AG09309 (cell line): ENCODE data around the gene EVI2B.

Source experiments
- DNase-seq: peaks from one replicate; pipeline ENCODE4 v3.0.0-alpha.2; 2010; ENCODE audit warnings: low read depth
- H3K4me3 ChIP-seq: 2 replicates; pipeline ENCODE4 v1.5.1; 2011; ENCODE audit warnings: mild to moderate bottlenecking, low read depth, low read length, moderate library complexity; ENCODE audit not compliant: control insufficient read depth
- TF ChIP-seq, protein P1 (sequence below): IDR thresholded peaks from 2 replicates; pipeline ENCODE4 v1.5.1; 2011; ENCODE audit warnings: mild to moderate bottlenecking, low read depth, low read length, inconsistent platforms; ENCODE audit not compliant: insufficient read depth, control insufficient read depth; ENCODE audit errors: missing control alignments

EVI2B gene

DNA sequence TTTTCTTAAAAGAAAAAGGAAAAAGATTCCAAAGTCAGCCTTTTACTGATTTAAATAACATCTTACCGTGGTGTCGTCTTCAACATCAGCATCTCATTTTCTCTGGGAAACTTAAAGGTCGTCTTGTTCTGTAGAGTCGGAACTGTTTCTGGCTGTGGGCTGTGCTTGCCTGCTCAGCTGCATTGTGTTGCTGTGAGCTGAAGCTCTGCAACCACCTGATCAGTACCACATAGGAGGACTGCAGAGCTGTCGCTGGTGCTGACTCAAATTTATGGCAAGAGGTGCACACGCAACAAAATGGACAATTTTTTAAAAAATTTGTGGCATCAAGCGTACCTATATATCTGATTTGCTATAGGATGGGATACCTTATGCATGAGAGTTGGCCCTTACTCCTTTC is 16.8 kb downstream of the EVI2B start, which contains the start of gene OMG:
OMG (minus strand) TSS at position 150 of the 400 bp plus-strand sequence. CDS start 908 bp downstream, outside the sequence.
- TF ChIP-seq, protein P1, sequence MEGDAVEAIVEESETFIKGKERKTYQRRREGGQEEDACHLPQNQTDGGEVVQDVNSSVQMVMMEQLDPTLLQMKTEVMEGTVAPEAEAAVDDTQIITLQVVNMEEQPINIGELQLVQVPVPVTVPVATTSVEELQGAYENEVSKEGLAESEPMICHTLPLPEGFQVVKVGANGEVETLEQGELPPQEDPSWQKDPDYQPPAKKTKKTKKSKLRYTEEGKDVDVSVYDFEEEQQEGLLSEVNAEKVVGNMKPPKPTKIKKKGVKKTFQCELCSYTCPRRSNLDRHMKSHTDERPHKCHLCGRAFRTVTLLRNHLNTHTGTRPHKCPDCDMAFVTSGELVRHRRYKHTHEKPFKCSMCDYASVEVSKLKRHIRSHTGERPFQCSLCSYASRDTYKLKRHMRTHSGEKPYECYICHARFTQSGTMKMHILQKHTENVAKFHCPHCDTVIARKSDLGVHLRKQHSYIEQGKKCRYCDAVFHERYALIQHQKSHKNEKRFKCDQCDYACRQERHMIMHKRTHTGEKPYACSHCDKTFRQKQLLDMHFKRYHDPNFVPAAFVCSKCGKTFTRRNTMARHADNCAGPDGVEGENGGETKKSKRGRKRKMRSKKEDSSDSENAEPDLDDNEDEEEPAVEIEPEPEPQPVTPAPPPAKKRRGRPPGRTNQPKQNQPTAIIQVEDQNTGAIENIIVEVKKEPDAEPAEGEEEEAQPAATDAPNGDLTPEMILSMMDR: no peak
- DNase-seq: no peak
- H3K4me3 ChIP-seq: no peak within 1 kb of the TSS

DNA sequence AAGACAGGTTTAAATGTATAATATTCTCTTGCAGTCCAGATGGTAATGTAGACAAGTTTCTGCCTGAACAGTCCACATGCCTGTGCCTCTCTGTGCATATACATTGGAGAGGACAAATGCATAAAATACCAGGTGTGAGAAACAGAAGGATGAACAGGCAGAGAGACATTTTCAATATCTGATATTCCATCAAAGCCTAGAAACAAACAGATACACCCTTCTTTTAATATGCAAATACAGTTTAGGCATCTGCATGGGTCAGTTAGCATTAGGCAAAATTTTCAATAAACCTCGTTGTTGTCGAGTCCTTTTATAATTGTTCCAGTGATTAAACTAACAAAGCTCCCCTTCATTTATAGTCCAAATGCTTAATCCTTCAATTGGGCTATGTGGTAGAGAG is 17.7 kb downstream of the EVI2B start:
- DNase-seq: no peak
- no peak overlapping the region for H3K4me3 ChIP-seq
- TF ChIP-seq, protein P1: no peak

DNA sequence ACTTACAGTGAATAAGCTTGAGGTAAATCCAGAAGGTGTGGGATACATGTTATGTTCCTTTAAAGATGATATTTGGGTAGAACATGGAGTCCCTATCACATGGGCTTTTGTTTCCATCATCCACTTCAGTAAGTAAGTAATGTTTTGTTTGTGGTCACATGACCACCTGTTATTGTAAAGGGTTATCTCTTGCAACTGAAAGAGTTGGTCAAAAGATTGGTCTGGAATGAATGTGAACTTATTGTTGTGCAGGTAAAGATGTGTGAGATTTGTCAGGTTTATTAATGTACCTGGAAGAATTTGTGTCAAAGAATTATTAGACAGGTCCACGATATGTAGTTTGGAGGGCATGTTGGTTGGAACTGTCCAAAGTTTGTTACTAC is 18.4 kb downstream of the EVI2B start:
- DNase-seq: no peak
- H3K4me3 ChIP-seq: no peak overlapping the region
- TF ChIP-seq, protein P1: no peak

DNA sequence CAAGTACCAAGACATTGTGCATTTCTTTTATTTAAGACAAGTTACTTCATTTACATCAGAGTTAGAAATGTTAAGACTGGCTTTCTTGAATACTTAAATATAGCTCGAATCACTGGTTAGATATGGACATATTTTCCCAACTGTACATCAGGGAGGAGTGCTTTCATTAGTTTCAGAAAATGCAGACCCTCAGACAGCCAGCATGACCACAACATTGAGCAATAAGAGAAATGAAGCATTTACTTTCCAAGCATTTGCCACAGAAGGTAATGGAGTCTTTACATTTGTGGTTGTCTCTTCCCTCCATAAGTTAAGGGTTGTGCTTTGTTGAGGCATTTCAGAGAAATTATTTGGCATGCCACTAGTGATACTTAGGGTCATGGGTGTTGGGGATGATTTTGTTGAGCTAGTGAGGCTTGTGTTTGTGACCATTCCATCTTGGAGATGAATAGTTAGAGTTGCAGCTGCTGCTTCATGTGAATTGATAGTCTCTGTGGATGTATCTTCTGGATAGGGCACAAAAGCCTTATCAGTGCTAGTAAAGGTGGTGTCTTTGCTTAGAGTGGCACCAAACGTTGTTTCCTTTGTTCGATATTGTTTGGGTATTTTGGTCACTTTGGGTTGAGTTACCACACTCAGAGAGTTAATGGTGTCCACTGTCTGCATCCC is 18.9 kb downstream of the EVI2B start:
- TF ChIP-seq, protein P1: no peak
- no peak overlapping the region for H3K4me3 ChIP-seq
- DNase-seq: no peak

DNA sequence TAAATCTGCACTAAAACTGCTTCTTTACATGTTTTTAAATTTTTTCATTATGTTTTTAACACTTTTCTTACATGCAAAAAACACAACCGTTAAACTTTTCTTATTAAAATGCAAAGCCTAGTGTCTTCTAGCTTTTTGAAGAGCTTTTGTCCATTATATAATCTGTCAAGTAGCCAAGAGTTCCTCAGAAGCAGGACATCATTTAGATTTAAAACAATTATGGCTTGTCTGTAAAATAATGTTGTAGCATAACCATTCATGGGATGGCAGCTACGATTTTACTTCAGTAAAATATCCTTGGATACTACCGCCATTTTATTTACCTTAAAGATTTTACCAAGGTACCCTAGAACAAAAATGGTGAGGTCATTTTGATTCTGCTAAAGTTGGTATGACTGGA is 19.6 kb downstream of the EVI2B start:
- no peak for DNase-seq
- TF ChIP-seq, protein P1: no peak
- no peak overlapping the region for H3K4me3 ChIP-seq

DNA sequence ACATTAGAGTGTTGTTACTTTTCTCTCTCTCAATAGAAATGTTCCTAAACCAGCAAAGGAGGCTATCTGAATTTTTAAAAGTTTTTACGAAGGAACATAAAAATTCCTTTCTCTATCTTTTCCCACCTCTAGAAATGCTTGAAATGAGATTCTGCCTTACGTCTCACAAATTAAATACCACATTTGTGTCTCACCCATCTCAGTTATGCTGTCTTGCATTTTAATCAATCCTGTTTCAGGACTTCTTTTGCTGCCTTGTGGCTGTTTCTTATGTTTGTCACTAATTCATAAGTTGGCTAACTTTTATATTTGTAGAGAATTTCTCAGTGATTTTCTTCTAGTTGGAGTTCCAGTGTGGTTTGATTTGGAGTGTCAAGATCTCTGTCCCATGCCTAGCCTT is 20.3 kb downstream of the EVI2B start:
- DNase-seq: no peak

More for the DNA sequence above, 20.3 kb downstream of the EVI2B start:
- no peak overlapping the region for H3K4me3 ChIP-seq
- TF ChIP-seq, protein P1: no peak
